SIG-M5 (cell line): ENCODE measurements around the gene BRSK1.
"Not testable (repeated sequence)": the region's sequence is repeated elsewhere in the genome, so short reads cannot be mapped to it uniquely, and the experiment has no call there.

ENCODE experiments used
- DNase-seq: peaks from one replicate; lab custom pipeline; 2025; lab: John Stamatoyannopoulos, UW

BRSK1 gene

DNA sequence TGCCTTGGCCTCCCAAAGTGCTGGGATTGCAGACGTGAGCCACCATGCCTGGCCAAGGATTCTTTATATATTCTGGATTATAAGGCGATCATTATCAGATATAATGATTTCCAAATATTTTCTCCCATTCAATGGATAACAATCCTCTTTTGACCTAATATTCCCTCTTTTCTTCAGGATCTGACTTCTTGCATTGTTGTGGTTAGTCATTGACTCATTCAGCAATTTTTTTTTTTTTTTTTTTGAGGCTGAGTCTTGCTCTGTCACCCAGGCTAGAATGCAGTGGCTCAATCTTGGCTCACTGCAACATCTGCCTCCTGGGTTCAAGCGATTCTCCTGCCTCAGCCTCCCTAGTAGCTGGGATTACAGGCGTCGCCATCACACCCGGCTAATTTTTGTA lies 46.0 kb downstream of the BRSK1 start:
- not testable (repeated sequence) for DNase-seq

DNA sequence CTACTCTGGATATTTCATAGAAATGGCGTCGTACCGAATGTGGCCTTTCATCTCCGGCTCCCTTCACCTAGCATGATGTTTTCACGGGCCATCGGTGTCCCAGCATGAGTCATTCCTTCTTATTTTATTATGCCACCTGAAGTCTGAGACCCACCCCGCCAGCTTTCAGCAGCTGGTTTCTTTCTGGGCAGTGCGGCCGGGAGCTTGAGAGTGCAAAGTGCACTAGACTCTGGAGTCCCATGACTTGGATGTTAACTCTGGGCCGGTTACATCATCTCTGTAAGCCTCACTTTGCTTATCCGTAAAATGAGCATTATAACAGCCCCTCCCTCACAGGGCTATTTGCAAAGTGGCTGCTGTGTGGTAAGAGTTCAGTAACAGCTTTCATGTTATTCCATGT lies 50.1 kb downstream of the BRSK1 start:
- no peak for DNase-seq

DNA sequence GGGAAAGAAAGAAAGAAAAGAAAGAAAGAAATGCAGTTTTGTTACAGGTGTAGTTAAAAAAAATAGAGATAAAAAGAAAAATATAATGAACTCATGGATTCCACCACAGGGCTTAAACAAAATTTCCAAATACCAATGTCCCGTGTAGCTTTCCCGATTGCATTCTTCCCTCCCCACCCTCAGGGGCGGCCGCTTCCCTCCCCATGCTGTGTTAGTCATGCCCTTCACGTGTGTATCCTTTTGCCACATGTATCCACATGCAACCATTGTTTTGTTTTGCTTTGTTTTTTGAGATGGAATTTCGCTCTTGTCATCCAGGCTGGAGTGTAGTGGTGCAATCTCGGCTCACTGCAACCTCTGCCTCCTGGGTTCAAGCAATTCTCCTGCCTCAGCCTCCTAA lies 52.3 kb downstream of the BRSK1 start:
- DNase-seq: no peak

DNA sequence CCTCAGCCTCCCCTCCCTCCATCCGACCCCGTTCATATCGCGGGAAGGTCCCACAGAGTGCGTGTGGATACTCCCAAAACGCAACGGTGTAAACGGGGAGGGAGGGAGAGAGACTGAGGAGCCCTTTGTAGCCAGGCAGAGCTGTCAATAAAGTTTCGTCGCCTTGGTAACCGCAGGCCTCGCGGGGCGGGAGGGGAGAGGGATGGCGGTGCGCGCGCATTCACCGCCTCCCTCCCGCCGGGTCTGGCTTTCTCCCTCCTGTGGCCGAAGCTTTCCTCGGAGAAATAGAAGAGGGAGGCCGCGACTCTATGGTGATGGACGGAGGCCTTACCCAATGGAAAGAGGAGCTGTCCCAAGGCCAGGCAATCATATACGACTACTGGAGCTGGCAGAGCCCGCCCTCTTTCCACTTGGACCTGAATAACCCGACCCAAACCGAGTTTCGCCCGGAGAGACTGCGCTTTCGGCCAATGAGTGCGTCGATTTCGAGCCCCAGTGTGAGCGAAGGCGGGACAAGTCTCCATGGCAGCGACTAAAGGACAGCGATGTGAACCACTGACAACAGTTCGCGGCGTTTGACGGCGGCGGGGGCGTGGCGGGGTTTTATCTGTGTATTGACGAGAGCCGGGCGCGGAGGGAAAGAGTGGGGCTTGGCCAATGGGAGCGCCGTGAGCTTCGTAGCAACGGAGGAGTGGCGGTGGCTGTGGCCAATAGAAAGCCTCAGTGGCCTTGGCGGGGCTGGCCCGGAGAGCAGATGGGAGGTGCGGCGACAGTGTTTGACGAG lies 55.5 kb downstream of the BRSK1 start, which contains the start of gene KMT5C:
Gene KMT5C, plus strand, starts transcription at position 772 of the 784 bp plus-strand sequence. CDS start 2,061 bp downstream, outside the sequence.
- peak; percentile 100 for DNase-seq

DNA sequence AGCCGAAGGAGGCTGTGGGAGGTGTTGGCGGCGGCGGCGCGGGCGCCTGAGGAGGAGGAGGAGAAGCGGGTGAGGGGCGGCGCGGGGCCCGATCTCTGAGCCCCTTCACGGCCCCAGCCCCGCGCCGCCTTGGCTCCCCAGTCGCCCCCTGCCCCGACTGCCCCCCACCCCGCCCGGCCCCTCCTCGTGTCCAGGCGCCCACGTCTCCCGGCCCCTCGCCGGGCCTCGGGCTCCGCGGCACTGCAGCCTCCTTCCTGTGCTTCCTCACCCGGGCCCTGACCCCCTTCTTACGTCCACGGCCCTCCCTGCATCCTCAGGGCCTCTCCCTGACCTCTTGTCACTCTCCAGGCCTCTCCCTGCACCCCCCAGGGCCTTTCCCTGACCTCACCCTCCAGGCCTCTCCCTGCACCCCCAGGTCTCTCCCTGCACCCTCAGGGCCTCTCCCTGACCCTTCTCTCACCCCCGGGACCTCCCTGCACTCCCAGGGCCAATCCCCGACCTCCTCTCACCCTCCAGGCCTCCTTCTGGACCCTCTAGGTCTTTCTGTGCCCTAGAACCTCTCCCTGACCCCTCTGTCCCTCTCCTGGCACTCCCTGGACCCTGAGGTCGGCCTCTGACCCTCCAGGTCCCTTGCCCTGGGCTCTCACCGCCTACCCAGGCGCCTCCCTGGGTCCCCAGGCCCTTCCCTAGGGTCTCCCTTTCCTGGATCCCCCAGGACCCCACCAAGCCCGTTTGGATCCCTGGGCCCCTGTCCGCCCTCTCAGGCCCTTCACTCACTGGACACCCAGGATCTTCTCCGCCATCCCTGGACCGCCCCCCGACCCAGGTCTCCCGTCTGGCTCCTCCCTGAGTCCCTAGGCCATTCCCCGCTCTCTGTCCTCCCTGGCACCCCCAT lies 56.3 kb downstream of the BRSK1 start:
- DNase-seq: no peak

DNA sequence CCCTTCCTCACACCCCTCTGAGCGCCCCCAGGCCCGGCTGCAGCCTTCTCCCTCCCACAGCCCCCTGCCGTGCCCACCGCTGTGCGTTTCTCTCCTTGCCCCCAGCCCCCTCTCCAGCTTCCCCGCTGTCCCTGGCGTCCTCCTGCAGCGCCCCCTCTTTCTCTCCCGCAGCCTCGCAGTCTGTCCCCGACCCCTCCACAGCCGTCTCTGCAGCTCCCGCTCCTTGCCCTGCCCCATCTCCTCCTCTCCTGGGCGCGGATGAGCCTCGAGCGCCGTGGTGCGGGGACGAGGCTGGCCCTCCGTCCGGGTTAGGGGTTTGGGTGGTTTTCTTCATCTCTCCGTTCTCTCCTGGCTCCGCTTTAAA lies 57.0 kb downstream of the BRSK1 start:
- DNase-seq: no peak

DNA sequence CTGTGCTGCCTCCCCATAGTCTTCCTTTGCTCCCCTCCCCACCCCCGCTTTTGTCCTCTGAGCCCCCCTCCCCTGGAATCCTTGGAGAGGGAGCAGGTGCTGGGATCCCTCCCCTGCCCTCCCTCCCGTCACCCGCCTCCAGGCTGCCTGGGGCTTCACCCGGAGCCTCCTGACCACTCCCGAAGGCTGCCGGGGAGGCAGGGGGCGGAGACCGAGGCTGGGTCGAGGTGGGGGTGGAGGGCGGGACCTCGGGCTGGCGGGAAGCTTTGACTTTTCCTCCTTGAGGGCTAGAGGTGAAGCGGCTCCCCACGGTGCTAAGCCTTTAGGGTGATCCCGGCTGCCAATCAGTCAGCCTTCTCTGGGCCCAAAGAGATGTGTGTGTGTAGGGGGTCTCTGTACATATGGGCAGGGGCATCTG lies 57.4 kb downstream of the BRSK1 start:
- no peak for DNase-seq

DNA sequence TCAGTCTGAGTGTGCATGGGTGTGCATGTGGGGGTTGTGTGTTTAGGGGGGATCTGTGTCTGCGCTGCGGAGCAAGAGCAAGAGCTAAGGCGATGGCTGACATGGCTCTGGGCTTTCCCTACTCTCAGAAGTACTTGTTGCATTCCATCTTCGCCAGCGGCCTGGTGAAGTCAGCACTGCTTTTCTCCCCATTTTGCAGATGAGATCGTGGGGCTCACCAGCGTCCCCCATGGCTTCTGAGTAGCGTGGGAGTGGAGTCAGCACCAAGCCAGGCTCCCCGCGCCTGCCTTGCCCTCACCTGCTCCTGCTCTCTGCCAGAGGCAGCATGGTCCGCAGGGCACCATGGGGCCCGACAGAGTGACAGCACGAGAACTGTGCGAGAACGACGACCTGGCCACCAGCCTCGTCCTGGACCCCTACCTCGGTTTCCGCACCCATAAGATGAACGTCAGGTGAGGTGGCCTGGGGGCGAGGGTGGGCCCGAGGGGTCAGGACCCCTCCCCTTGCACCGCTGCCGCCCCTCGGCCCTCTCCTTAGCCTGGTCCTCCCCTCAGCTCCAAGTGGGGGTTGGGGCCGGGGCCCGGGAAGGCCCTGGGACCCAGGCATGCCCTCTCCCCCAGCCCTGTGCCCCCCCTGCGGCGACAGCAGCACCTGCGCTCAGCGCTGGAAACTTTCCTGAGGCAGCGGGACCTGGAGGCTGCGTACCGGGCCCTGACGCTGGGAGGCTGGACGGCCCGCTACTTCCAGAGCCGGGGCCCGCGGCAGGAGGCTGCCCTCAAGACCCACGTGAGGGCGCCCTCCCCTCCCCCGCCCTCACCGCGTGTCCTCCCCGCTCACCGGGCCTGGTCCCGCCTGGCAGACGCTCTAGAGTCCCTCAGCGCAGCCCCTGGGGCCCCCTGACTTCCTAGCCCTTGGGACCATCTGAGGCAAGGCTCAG lies 58.1 kb downstream of the BRSK1 start:
- no peak for DNase-seq

DNA sequence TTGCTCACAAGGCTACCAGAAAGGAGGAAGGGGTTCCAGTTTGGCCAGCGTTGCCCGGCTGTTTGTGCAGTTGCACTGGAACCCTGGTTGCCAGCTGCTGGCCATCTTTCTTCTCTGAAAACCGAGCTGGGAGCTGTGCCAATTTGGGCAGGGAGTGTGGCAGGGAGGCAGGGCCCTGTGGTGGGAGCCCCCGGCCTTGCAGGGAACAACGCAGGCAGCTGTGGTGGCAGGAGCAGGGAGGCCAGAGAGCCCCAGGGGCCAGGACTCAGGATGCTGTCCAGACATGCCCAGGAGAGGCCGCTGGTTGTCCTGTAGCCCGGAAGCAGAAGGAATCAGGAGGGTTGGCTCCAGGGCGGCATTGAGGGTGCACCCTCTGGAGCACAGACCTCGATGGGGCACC lies 60.6 kb downstream of the BRSK1 start:
- no peak for DNase-seq

DNA sequence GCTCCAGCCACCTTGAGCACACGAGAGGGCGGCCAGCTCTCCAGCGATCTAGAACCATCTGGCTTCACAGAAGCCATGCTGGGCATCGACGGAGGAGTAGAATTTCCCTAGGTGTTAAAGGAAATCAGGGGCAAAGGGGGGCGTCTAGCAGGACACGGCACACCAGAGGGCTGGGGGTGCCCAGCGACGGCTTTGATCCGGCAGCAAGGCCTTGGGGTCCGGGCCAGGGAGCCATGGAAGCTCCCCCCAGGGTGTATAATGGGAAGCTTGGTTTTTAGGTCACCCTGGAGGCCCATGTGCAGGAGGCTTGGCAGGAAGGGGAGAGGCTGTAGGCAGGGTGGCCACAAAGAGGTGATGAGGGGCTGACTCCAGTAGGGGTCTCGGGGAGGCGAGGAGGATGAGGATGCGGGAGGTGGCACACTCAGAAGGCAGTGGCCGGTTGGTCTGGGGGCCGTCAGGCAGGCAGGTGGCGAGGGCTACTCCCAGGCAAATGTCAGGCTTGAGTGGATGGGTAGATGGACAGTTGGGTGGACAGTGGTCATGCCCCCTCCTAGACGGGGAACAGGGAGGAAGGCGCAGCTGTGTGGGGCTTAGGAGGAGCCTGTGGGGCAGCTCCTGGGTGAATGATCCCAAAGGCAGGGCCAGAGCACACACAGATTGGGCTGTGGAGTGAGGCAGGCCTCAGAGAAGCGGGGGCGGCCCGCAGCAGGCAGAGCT lies 61.5 kb downstream of the BRSK1 start:
- no peak for DNase-seq

DNA sequence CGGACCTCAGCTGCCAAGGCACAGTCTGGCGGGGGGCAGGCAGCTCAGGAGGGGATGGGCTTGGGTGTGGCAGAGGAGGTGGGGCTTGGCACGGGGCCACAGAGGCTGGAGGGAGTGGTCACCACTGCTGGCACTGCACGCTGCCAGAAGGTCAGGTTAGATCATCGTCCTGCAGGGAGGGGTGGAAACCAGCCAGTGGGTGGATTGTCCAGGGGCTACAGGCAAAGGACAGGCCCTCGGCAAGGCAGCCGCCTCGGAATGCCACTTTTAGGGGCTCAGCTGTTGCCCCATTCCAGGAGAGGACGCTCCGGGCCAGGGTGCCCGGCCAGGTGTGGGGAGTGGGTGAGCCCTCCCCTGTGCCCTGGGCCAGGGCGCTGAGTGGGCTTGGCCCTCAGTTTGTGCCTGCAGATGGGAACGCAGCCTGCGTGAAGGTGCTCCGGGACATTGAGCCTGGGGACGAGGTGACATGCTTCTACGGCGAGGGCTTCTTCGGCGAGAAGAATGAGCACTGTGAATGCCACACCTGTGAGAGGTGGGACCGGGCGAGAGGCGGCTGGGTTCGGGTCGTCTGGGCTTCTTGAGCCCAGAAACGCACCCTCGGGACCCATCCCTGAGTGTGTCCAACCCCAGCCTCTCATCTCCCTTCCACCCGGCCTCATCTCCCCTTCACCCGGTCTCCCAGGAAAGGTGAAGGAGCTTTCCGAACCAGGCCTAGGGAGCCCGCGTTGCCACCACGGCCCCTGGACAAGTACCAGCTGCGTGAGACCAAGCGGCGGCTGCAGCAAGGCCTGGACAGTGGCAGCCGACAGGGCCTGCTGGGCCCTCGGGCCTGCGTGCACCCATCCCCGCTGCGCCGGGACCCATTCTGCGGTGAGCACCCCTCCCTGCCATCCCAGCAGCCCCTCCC lies 62.3 kb downstream of the BRSK1 start:
- DNase-seq: no peak

DNA sequence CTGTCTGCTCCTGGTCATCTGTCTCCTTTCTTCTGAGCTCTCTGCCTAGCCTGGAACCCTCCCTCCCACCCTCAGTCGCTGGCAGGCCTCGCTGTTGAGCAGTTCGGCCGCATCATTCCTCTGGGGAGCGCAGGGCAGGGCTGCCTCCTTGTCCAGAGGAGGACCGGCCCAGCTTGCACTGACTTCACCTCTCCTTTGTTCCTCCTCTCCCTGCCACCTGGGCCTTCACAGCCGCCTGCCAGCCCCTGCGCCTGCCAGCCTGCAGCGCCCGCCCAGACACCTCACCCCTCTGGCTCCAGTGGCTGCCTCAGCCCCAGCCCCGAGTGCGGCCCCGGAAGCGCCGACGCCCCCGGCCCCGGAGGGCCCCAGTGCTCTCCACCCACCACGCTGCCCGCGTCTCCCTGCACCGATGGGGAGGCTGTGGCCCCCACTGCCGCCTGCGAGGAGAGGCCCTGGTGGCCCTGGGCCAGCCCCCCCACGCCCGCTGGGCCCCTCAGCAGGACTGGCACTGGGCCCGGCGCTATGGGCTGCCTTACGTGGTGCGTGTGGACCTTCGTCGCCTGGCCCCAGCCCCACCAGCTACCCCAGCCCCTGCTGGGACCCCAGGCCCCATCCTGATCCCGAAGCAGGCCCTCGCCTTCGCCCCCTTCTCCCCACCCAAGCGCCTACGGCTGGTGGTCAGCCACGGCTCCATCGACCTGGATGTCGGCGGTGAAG lies 63.1 kb downstream of the BRSK1 start:
- no peak for DNase-seq

DNA sequence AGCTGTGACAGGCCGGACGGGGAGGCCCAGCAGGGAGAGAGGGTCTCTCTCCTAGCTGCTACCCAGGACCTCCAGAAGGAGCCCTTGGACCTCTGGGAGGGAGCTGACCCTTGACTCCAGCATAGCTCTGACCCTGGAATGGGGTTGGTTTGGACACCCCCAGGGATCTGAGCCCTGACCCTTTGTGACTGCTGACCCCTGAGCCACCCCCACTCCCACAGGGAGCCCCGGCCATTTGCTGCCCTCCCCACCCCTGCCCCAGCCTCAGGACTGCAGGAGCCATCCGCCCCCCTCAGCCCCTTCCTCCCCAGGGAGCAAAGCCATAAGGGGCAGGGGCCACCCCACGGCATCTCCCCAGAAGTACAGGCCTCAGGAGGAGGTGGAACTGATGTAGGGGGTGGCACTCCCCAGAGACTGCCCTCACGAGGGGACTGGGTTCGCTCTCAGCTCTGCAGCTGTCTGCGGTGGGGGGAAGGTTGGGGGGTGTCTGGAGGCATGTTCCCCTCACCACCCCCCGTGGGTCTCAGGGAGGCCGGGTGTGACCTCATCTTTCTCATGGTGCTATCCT lies 63.7 kb downstream of the BRSK1 start:
- DNase-seq: no peak

DNA sequence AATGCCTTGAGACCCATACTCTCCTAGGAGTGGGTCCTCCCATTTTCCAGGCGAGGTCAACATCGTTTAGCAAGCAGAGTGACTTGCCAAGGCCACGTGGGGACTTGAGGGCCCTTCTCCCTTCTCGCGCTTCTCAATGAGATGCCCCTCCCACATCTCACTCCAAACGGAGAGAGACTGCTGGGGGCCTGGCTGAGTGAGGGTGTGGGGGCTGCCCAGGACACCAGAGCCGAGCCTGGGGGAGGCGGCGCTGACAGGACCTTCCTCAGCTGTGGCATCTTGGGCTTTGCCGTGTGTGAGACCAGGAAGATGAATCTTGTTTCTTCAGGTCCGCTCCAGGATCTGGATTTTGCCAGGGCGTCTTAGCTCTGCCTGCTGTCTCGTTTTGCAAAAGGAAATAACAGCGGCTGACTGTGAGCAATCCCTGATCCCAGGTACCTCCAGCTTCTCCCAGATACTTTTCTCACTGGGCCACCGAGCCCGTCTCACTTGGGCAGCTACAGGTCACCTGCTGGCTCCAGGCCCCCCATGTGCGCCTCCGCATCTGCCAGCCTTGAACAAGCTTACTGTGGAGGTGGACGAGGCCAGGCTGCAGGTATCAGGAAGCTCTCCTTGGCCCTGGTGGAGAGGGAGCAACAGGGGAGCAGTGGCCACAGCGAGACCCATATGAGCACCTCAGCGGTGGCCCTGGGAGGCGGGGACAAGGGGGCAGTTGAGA lies 64.7 kb downstream of the BRSK1 start:
- DNase-seq: no peak

DNA sequence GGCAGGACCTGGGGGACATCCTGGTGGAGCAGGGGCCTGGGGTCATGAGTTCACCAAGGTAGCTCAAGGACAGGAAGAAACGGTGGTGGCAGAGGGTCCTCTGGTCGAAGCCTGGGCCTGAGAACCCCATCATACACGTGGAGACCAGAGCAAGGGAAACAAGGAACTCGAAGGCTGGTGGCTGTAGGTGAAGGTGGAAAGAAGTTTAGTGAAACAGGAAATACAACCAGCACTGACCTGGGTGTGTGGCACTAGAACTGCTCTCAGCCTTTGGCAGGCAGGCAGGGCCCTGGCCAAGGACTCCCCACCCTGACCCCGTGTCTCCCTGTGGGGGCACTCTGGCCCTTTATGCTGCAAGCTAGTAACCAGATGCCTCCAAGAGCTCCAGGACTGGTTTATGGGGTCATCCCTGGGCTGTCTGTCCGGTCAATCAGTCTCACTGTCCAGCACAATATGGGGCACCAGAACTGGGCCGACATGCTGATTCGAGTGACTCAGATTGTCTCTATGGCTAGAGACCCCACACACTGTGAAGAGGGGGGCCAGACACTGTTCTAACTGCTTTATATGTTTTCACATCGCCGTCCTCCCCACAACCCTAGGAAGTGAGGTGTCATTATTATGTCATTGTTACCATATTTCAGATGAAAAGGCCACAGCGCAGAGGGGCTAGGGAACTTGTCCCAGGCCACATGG lies 67.0 kb downstream of the BRSK1 start:
- no peak for DNase-seq

DNA sequence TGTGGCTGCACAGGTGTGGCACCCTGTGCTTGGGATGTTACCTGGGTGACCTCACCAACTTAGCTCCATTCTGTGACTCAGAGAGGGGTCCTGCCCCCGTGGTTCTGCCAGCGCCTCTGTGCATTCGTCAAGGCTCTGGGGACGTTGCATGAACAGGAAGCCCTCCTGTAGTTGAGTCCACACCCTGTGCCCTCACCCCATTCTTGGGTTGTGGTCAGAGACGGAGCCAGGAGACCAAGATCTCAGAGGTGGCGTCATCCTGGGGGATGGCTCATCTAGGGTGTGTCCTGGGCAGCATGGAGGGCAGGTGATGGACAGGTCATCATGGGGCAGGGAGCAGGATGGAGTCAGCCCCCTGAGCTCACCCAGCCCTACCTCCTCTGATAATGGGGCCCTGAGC lies 68.2 kb downstream of the BRSK1 start:
- no peak for DNase-seq

DNA sequence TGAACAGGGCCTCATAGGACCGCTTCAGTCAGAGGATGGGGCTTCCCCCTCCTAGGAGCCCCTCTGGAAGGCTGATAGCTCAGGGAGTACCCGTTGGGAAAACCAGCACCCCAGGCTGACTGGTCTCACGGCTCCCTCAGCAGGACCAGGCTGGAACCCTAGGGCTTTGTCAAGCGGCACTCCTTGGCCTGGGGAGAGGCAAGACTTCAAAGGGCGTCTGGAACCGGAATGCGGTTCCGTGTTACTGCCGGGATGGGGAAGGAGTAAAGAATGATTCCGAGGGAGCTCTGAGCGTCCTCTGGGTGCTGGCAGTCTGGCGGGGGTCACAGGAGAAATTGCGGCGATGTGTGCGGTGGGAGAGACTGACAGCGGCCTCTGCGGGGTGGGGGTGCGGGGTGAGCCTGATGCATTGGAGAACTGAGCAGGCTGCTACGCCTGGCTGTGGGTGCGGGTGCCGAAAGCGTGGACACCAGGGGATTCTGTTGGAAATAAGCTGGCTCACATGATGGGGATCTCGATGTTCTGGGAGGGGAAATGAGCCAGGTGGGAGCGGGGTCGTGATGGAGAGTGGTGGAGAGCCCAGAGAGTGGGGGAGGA lies 68.8 kb downstream of the BRSK1 start:
- DNase-seq: no peak

DNA sequence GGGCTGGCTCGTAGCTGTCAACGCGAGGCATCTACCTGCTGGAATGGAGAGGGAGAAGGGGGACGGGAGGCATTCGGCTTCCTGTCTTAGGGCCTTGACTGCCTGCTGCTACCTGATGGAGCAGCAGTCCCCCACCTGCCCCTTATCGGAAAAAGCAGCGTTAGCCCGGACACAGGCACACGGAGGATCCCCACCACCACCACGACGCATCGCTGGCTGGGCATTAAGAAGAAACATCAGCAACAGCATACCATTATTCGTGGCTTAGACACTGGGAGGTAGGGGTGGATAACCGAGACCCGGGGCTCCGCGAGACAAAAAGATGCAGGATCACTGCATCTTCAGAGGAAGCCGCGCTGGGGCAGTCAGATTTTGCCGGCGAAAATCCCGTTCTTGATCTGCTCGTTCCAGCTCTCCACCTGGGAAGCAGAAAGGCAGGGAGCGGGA lies 69.6 kb downstream of the BRSK1 start:
- no peak for DNase-seq
